Measurements from ENCODE around the gene FBXO31.
"Not testable (repeated sequence)": the region's sequence is repeated elsewhere in the genome, so short reads cannot be mapped to it uniquely, and the experiment has no call there.

FBXO31 gene

DNA sequence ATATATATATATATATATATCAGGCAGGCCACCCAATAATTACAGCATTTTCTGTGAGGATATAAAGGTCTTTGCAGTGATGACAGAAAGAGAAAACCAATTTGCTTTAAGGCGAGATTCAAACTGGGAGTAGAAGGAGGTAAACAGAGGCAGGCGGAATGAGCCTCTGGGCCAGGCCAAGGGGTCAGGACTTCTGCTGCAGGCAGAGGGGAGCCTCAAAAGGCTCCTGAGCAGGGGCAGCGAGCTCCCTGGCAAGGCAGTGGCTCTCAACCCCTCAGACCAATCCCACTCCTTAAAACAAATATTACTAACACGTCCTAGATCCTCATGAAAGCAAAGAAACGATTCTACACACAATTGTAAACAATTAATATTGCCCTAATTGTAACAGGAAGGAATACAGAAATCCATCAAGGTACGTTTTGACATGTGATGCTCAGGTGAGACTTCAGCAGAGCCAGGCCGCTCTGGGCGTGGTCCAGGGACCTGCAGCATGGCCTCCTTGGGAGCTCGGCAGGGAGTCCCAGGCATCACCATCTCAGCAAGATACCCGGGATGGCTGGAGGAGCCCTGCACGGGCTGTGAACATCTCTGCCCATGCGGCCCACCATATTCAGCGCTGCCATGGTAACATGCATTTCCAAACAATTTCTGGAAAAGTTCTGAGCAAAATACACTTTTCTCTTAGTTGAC lies 18.4 kb downstream of the FBXO31 start:
- Histone ChIP-seq H3K79me2 (ENCODE audit: insufficient read depth, low read length) (peaks cover 11% of the 10 kb centered on the region; the same call in 1 of the 2 replicates), H4K20me1 (ENCODE audit: insufficient read depth, low read length) (no peaks in the 10 kb centered on the region), H3K4me2 (ENCODE audit: low read length) (no peak overlapping the region), H3K36me3 (ENCODE audit: insufficient read depth, low read length) (peaks cover 16% of the 10 kb centered on the region), H3K27me3 (ENCODE audit: insufficient read depth, low read length) (no peaks in the 10 kb centered on the region), H3K9me2 (ENCODE audit: low read depth, low read length) (no peaks in the 10 kb centered on the region), H3K4me3 (ENCODE audit: low read depth, low read length, poor library complexity, severe bottlenecking) (no peak overlapping the region), H3K9ac (ENCODE audit: low read length) (no peak overlapping the region), H3K27ac (ENCODE audit: low read depth, low read length, poor library complexity, severe bottlenecking) (no peak overlapping the region), H3F3A (ENCODE audit: insufficient read depth, low read length) (no peaks in the 10 kb centered on the region), H3K9me3 (ENCODE audit: low read length) (no peaks in the 10 kb centered on the region), H2AFZ (ENCODE audit: low read length) (no peak overlapping the region), H3K4me1 (ENCODE audit: insufficient read depth, low read length, severe bottlenecking) (peaks cover 10% of the 10 kb centered on the region)
- TF ChIP-seq EZH2 (IDR thresholded peaks at IDR 0.05; ENCODE audit: borderline replicate concordance, low read length): no peak
- TF ChIP-seq, protein P1, sequence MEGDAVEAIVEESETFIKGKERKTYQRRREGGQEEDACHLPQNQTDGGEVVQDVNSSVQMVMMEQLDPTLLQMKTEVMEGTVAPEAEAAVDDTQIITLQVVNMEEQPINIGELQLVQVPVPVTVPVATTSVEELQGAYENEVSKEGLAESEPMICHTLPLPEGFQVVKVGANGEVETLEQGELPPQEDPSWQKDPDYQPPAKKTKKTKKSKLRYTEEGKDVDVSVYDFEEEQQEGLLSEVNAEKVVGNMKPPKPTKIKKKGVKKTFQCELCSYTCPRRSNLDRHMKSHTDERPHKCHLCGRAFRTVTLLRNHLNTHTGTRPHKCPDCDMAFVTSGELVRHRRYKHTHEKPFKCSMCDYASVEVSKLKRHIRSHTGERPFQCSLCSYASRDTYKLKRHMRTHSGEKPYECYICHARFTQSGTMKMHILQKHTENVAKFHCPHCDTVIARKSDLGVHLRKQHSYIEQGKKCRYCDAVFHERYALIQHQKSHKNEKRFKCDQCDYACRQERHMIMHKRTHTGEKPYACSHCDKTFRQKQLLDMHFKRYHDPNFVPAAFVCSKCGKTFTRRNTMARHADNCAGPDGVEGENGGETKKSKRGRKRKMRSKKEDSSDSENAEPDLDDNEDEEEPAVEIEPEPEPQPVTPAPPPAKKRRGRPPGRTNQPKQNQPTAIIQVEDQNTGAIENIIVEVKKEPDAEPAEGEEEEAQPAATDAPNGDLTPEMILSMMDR (IDR thresholded peaks at IDR 0.05; ENCODE audit: low read length): no peak

DNA sequence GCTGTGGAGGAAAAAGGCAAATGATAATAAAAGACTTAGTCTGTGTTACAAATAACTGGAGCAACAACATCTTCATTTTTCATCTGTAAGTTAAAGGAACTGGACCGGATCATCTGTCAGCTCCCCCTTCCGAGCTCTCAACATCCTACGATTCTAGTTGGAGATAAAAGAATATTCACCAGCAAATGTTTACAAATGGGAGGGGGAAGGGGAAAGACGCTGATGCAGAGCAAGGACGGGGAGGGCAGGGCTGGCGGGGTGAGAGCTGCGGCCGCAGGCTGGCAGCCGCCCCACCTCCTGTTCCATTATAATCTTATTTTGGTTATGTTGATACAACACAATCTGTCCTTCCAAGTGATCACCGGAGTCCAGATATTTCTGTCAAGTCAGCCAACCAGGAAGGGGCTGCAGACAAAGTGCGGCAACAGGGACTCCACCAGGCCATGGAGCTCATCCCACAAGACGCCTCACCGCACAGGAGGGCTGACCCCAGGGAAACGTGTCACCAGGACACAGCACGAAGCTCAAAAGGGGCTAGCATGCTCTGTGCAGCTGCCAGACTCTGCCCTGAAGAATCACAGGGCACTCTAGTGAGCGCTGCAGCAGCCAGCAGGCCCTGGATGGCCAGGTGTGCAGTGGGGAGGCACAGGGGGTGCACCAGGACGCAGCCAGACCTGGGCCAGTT lies 19.7 kb downstream of the FBXO31 start:
- Histone ChIP-seq H3K79me2 (ENCODE audit: insufficient read depth, low read length) (peaks cover 5% of the 10 kb centered on the region; the same call in 1 of the 2 replicates), H3F3A (ENCODE audit: insufficient read depth, low read length) (no peaks in the 10 kb centered on the region), H3K36me3 (ENCODE audit: insufficient read depth, low read length) (peaks cover 29% of the 10 kb centered on the region), H3K4me1 (ENCODE audit: insufficient read depth, low read length, severe bottlenecking) (peaks cover 4% of the 10 kb centered on the region), H3K9me3 (ENCODE audit: low read length) (no peaks in the 10 kb centered on the region), H3K9me2 (ENCODE audit: low read depth, low read length) (no peaks in the 10 kb centered on the region), H2AFZ (ENCODE audit: low read length) (no peak overlapping the region), H3K4me3 (ENCODE audit: low read depth, low read length, poor library complexity, severe bottlenecking) (no peak overlapping the region), H3K27ac (ENCODE audit: low read depth, low read length, poor library complexity, severe bottlenecking) (no peak overlapping the region), H3K27me3 (ENCODE audit: insufficient read depth, low read length) (no peaks in the 10 kb centered on the region), H3K4me2 (ENCODE audit: low read length) (no peak overlapping the region), H3K9ac (ENCODE audit: low read length) (no peak overlapping the region), H4K20me1 (ENCODE audit: insufficient read depth, low read length) (no peaks in the 10 kb centered on the region)
- TF ChIP-seq, protein P1 (IDR thresholded peaks at IDR 0.05; ENCODE audit: low read length): no peak
- TF ChIP-seq EZH2 (IDR thresholded peaks at IDR 0.05; ENCODE audit: borderline replicate concordance, low read length): no peak

- not testable (repeated sequence) for H3K9me3 ChIP-seq (ENCODE audit: low read length); H3K9me2 ChIP-seq (ENCODE audit: low read depth, low read length); H3K27me3 ChIP-seq (ENCODE audit: insufficient read depth, low read length); H3K79me2 ChIP-seq (ENCODE audit: insufficient read depth, low read length); H4K20me1 ChIP-seq (ENCODE audit: insufficient read depth, low read length); H3F3A ChIP-seq (ENCODE audit: insufficient read depth, low read length); H3K4me2 ChIP-seq (ENCODE audit: low read length); H3K4me3 ChIP-seq (ENCODE audit: low read depth, low read length, poor library complexity, severe bottlenecking); H2AFZ ChIP-seq (ENCODE audit: low read length); H3K9ac ChIP-seq (ENCODE audit: low read length); H3K4me1 ChIP-seq (ENCODE audit: insufficient read depth, low read length, severe bottlenecking); H3K27ac ChIP-seq (ENCODE audit: low read depth, low read length, poor library complexity, severe bottlenecking)
- peaks cover 38% of the 10 kb centered on the region for H3K36me3 ChIP-seq (ENCODE audit: insufficient read depth, low read length)
Observed at GRCh38 chr16:87362828-87363559, 20.6 kb downstream of the FBXO31 start.
